Peyer's patch (tissue), 4 donors: ENCODE measurements around the gene MCF2L2. TPM values are rescaled to one million over a fixed set of nuclear protein-coding genes. Genes with fewer than 3 reads are reported as not detected.
A peak's percentile ranks its signal among the peaks of the same experiment; 100 is the strongest.

Experiments
- DNase-seq, 3 donors: peaks; one replicate each; pipeline ENCODE4 v3.0.0-alpha.2; 2017 to 2019
- H3K27ac ChIP-seq, 4 donors: fragments of 200-600 bp; sonication (generic); one replicate each; pipeline ENCODE4 v1.5.1; 2016 to 2019
- H3K27me3 ChIP-seq, 2 donors: fragments of 200-600 bp; sonication (generic); one replicate each; pipeline ENCODE4 v1.5.1; 2019
- H3K36me3 ChIP-seq, 3 donors: fragments of 200-600 bp; sonication (generic); one replicate each; pipeline ENCODE4 v1.5.1; 2016 to 2019
- H3K4me1 ChIP-seq, 4 donors: fragments of 200-600 bp; sonication (generic); one replicate each; pipeline ENCODE4 v1.5.1; 2016 to 2019
- H3K4me3 ChIP-seq, 4 donors: fragments of 200-600 bp; sonication (generic); 1 replicate in 3 of 4; 2 replicates in 1 of 4; pipeline ENCODE4 v1.5.1; 2016 to 2019; ENCODE audit warnings: mild to moderate bottlenecking in 1 of 4
- H3K9me3 ChIP-seq, 4 donors: fragments of 200-600 bp; sonication (generic); one replicate each; pipeline ENCODE4 v1.5.1; 2016 to 2019; ENCODE audit warnings: mild to moderate bottlenecking in 1 of 4
- POLR2A ChIP-seq, 2 donors: fragments of 450-650 bp; IDR thresholded peaks; one replicate each; pipeline ENCODE4 v1.5.1; 2017; ENCODE audit warnings: antibody characterized with exemption in 2 of 2, mild to moderate bottlenecking in 2 of 2, moderate library complexity in 2 of 2
- total RNA-seq, 4 donors: library from RNA; depleted of rRNA; stranded (reverse); fragments of >200 nt; gene quantifications; one replicate each; pipeline ENCODE4 v1.1.0, GENCODE V29; 2016
- TF ChIP-seq, protein P1 (sequence below), 6 experiments: fragments of 450-650 bp in 4 of 6; fragments of 200-600 bp in 2 of 6; sonication (generic) in 1 of 6; IDR thresholded peaks; one replicate each; pipeline ENCODE4 v1.5.1; 2017 to 2019; ENCODE audit warnings: antibody characterized with exemption in 6 of 6, mild to moderate bottlenecking in 3 of 6, moderate library complexity in 1 of 6

MCF2L2 gene
- total RNA-seq, 4 donors from 2014 or later: 0.67 to 12.4 (median 1.1) TPM

DNA sequence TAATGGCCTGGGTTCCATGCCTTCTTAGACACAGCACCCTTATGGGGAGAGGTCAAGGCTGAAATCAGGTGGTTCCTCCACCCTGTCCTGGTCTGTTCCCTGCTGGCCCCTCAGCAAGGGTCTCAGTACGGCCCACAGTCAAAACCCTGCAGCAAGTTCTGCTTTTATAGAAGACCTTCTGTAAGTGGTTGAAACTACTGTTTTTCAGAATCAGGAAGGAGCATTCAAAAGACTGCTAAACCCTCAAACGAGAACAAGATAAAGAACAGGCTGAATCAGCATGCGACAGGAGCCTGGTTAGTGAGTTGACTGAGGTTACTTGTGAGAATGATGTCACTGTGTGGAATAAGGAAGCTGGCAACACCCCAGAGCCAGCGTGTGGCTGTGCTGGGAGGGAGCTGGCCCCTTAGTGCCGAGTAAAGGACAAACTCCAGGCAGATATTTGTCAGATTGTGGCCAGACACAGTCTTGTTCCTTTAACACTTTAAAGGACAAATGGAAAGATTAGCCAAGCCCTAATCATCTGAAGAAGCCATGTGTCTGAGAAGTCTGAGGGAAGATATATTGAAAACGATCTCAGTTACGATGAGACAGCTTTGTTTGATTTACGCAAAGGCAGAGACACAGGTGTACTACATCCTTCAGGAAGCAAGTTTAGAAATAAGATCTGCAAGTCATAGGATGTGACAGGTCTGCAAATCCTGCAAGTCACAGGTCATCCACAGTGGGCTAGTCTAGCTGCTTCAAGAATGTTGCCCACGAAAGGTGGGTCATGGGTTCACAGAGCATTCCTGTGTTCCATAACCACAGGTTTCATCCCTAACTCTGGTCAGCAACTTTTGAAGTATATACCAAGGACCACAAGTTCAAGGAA is 121.4 kb downstream of the MCF2L2 start:
- Histone ChIP-seq H3K4me1 (peaks cover 6 to 18% (median 11%) of the 10 kb centered on the region in 4 donors), H3K9me3 (no peaks in the 10 kb centered on the region), H3K27me3 (no peaks in the 10 kb centered on the region), H3K36me3 (no peaks in the 10 kb centered on the region), H3K27ac (peak overlapping the region in 3 of 4 donors; percentile 73 to 98 (median 89)), H3K4me3 (peak overlapping the region in 2 of 4 donors; percentile 4 to 17)
- DNase-seq: peak; percentile 25 to 94 (median 89)
- TF ChIP-seq POLR2A (IDR thresholded peaks at IDR 0.05): peak; percentile 5 to 74
- TF ChIP-seq, protein P1, sequence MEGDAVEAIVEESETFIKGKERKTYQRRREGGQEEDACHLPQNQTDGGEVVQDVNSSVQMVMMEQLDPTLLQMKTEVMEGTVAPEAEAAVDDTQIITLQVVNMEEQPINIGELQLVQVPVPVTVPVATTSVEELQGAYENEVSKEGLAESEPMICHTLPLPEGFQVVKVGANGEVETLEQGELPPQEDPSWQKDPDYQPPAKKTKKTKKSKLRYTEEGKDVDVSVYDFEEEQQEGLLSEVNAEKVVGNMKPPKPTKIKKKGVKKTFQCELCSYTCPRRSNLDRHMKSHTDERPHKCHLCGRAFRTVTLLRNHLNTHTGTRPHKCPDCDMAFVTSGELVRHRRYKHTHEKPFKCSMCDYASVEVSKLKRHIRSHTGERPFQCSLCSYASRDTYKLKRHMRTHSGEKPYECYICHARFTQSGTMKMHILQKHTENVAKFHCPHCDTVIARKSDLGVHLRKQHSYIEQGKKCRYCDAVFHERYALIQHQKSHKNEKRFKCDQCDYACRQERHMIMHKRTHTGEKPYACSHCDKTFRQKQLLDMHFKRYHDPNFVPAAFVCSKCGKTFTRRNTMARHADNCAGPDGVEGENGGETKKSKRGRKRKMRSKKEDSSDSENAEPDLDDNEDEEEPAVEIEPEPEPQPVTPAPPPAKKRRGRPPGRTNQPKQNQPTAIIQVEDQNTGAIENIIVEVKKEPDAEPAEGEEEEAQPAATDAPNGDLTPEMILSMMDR (IDR thresholded peaks at IDR 0.05): peak in 1 of 6 experiments; percentile 2

GRCh38 chr3:183303690-183304089 is 124.7 kb downstream of the MCF2L2 start:
- Histone ChIP-seq H3K4me3 (no peak overlapping the region), H3K36me3 (no peaks in the 10 kb centered on the region), H3K4me1 (peaks cover 6 to 16% (median 9%) of the 10 kb centered on the region in 4 donors), H3K27me3 (no peaks in the 10 kb centered on the region), H3K27ac (no peak overlapping the region), H3K9me3 (no peaks in the 10 kb centered on the region)
- no peak for DNase-seq
- TF ChIP-seq, protein P1 (IDR thresholded peaks at IDR 0.05): no peak
- TF ChIP-seq POLR2A (IDR thresholded peaks at IDR 0.05): no peak

DNA sequence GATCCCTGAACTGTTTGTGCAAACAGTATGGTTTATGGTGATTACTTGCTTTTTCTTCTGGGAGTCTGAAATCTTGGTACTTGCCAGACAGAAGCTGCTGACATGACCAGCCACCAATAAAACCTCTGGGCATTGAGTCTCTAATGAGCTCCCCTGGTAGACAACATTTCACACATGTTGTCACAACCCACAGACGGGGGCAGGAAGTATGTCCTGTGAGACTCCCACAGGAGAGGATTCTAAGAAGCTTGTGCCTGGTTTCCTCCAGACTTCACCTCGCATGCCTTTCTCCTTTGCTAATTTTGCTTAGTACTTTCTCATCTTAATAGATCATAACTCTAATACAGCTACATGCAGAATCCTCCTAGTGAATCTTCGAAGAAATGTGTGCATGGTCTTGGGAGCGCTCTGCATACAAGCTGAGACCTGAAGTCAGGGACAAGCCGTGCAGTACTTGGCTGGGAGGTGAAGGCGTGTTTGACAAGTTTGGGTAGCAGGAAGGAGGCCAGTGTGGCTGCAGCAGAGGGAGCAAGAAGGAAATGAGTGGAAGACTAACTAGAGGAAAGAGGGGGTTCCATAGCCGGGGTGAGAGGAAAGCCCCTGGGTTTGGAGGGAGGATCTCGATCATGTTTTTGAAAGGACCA is 126.4 kb downstream of the MCF2L2 start:
- Histone ChIP-seq H3K36me3 (no peaks in the 10 kb centered on the region), H3K4me3 (no peak overlapping the region), H3K9me3 (no peaks in the 10 kb centered on the region), H3K27me3 (no peaks in the 10 kb centered on the region), H3K27ac (no peak overlapping the region), H3K4me1 (peaks cover 3 to 9% (median 7%) of the 10 kb centered on the region in 4 donors)
- DNase-seq: no peak
- TF ChIP-seq, protein P1 (IDR thresholded peaks at IDR 0.05): no peak
- no peak for TF ChIP-seq POLR2A (IDR thresholded peaks at IDR 0.05)

DNA sequence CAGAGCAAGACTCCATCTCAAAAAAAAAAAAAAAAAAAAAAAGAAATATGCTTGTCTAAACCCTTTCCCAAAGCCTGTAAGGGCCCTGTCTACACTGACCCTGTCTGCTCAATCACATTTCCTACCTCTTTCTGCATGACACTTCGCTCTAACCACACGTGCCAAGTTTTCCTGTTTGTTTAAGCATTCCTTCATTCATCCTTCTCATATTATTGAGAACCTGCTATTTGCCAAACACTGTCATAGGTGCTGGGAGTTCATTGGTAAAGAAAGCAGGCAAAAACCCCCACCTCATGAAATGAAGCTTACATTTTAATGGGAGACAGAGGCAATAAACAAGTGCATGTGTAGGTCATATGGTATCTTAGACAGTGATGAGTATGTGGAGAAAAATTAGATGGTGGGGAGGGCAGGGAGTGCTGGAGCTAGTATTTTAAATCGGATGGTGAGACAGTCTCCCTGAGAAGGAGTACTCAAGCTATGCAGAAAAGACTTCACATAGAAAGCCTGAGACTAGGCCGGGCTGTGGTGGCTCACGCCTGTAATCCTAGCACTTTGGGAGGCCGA is 127.3 kb downstream of the MCF2L2 start:
- TF ChIP-seq, protein P1 (IDR thresholded peaks at IDR 0.05): no peak
- TF ChIP-seq POLR2A (IDR thresholded peaks at IDR 0.05): no peak
- H3K4me3 ChIP-seq: no peak overlapping the region
- H3K9me3 ChIP-seq: no peaks in the 10 kb centered on the region
- no peaks in the 10 kb centered on the region for H3K36me3 ChIP-seq
- DNase-seq: no peak
- no peak overlapping the region for H3K27ac ChIP-seq
- no peaks in the 10 kb centered on the region for H3K27me3 ChIP-seq
- peaks cover 0 to 2% (median 0%) of the 10 kb centered on the region in 4 donors for H3K4me1 ChIP-seq

DNA sequence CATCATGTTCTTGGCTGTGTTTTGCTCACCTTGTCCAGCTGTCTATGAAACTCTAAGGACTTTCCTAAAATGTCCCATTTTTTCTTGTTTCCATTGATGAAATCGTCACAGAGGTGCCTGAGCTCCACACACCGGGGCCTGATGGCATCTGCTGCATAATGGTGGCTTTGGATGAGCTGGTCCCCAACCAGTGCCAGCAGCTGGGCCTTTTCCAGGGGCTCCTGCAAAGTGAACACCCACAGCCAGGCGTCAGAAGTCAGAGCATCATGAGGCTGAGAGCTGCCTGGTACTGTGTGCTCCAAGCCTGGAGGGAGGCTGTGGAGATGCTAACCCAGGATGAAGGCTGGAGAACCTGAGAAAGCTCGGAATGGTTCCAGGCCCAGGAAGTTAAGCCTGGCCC is 128.4 kb downstream of the MCF2L2 start:
- no peak for TF ChIP-seq POLR2A (IDR thresholded peaks at IDR 0.05)
- TF ChIP-seq, protein P1 (IDR thresholded peaks at IDR 0.05): no peak
- no peaks in the 10 kb centered on the region for H3K27me3 ChIP-seq
- H3K9me3 ChIP-seq: no peaks in the 10 kb centered on the region
- no peak overlapping the region for H3K4me3 ChIP-seq
- no peaks in the 10 kb centered on the region for H3K4me1 ChIP-seq
- H3K36me3 ChIP-seq: no peaks in the 10 kb centered on the region
- no peak for DNase-seq
- H3K27ac ChIP-seq: no peak overlapping the region
